HCT116 (cell line): Measurements from ENCODE around the gene PTPRCAP. TPM values are rescaled to one million over a fixed set of nuclear protein-coding genes. Genes with fewer than 3 reads are reported as not detected.

Source experiments
- ATAC-seq: fragments of 200-7000 bp; cut with Tn5 transposase; 2 replicates; pipeline ENCODE4 v1.9.1; 2020; ENCODE audit warnings: mild to moderate bottlenecking, moderate library complexity
- BruUV-seq: library from RNA; stranded (reverse); fragments of 400-500 nt; replicated peaks from 2 replicates; lab custom pipeline; 2021; lab: Mats Ljungman, UMichigan
- CTCF ChIA-PET: fragments of 300-600 bp; sonication (Branson Sonifier 250); formaldehyde crosslinking; loops from one replicate; lab custom pipeline; 2021; ENCODE audit warnings: antibody characterized with exemption; lab: Charles Lee
- POLR2A ChIA-PET: fragments of 300-600, 350-600 bp; sonication (Branson Sonifier 250); formaldehyde crosslinking; loops from one replicate; lab custom pipeline; 2021; ENCODE audit warnings: antibody characterized with exemption; lab: Charles Lee
- RAD21 ChIA-PET, 2 experiments: fragments of 300-600 bp; sonication (Branson Sonifier 250); formaldehyde crosslinking; loops; one replicate each; lab custom pipeline; 2023; ENCODE audit warnings: low total read pairs in 2 of 2; ENCODE audit not compliant: uncharacterized antibody in 2 of 2, unreplicated experiment in 2 of 2, low non-redundant PET in 1 of 2; lab: Charles Lee
- DNase-seq: peaks from one replicate; pipeline ENCODE4 v3.0.0-alpha.2; 2010; ENCODE audit warnings: low read depth, low spot score
- H2AFZ ChIP-seq: fragments of 200-600 bp; shearing (Covaris generic), sonication (generic); 2 replicates; pipeline ENCODE4 v1.6.1; 2017; ENCODE audit warnings: low read depth, mixed run types, mixed read lengths, antibody characterized with exemption, low read length; ENCODE audit not compliant: poor library complexity, severe bottlenecking
- H3K27ac ChIP-seq: 2 replicates; pipeline ENCODE4 v1.5.1; 2012; ENCODE audit warnings: low read depth, low read length
- H3K27me3 ChIP-seq: fragments of 200-600 bp; sonication (generic); 2 replicates; pipeline ENCODE4 v1.6.1; 2016; ENCODE audit warnings: mixed run types, low read length, mixed read lengths; ENCODE audit not compliant: insufficient read depth
- H3K36me3 ChIP-seq, 2 experiments: fragments of 200-500 bp in 1 of 2; fragments of 200-600 bp in 1 of 2; sonication (Bioruptor generic) in 1 of 2; sonication (generic) in 1 of 2; 2 replicates each; pipeline versions ENCODE4 v1.5.1 to v1.6.1; 2014 to 2016; ENCODE audit warnings: low read length in 2 of 2, inconsistent platforms in 1 of 2, mixed read lengths in 1 of 2, mixed run types in 1 of 2; ENCODE audit not compliant: insufficient read depth in 2 of 2, control insufficient read depth in 1 of 2
- H3K4me1 ChIP-seq, 2 experiments: fragments of 200-600 bp in 1 of 2; sonication (generic) in 1 of 2; 2 replicates each; pipeline versions ENCODE4 v1.5.1 to v1.6.1; 2012 to 2017; ENCODE audit warnings: low read length in 2 of 2, inconsistent platforms in 1 of 2, mild to moderate bottlenecking in 1 of 2, mixed read lengths in 1 of 2, mixed run types in 1 of 2, moderate library complexity in 1 of 2; ENCODE audit not compliant: insufficient read depth in 2 of 2, control insufficient read depth in 1 of 2
- H3K4me2 ChIP-seq: fragments of 200-600 bp; sonication (generic); 2 replicates; pipeline ENCODE4 v1.6.1; 2017; ENCODE audit warnings: mixed run types, low read length, mixed read lengths
- H3K4me3 ChIP-seq, 2 experiments: fragments of 200-600 bp in 1 of 2; sonication (generic) in 1 of 2; replicated peaks in 1 of 2; 2 replicates each; pipeline ENCODE4 v1.5.1; 2011 to 2016; ENCODE audit warnings: low read length in 2 of 2, control low read depth in 1 of 2, low read depth in 1 of 2, mild to moderate bottlenecking in 1 of 2, mixed read lengths in 1 of 2, mixed run types in 1 of 2
- H3K79me2 ChIP-seq: fragments of 200-600 bp; sonication (generic); 2 replicates; pipeline ENCODE4 v1.6.1; 2017; ENCODE audit warnings: mild to moderate bottlenecking, mixed run types, low read length, moderate library complexity, mixed read lengths; ENCODE audit not compliant: insufficient read depth
- H3K9ac ChIP-seq: fragments of 200-600 bp; sonication (generic); 2 replicates; pipeline ENCODE4 v1.6.1; 2016; ENCODE audit warnings: low read length, mixed read lengths
- H3K9me2 ChIP-seq: fragments of 200-600 bp; sonication (generic), shearing (Covaris generic); 2 replicates; pipeline ENCODE4 v1.6.1; 2017; ENCODE audit warnings: mixed run types, mild to moderate bottlenecking, moderate library complexity; ENCODE audit not compliant: insufficient read depth
- H3K9me3 ChIP-seq, 2 experiments: fragments of 200-500 bp in 1 of 2; fragments of 200-600 bp in 1 of 2; sonication (Bioruptor generic) in 1 of 2; sonication (generic) in 1 of 2; 2 replicates each; pipeline ENCODE4 v1.6.1; 2014 to 2017; ENCODE audit warnings: low read length in 2 of 2, mixed read lengths in 2 of 2, inconsistent platforms in 1 of 2, low read depth in 1 of 2, mild to moderate bottlenecking in 1 of 2, mixed run types in 1 of 2, moderate library complexity in 1 of 2; ENCODE audit not compliant: control insufficient read depth in 1 of 2, insufficient read depth in 1 of 2
- H4K20me1 ChIP-seq: fragments of 200-600 bp; sonication (generic), shearing (Covaris generic); 2 replicates; pipeline ENCODE4 v1.6.1; 2017; ENCODE audit warnings: mixed run types, mild to moderate bottlenecking, moderate library complexity; ENCODE audit not compliant: insufficient read depth
- ATF3 ChIP-seq: IDR thresholded peaks from 2 replicates; pipeline ENCODE4 v1.6.1; 2012
- MAX ChIP-seq: IDR thresholded peaks from 2 replicates; pipeline ENCODE4 v1.6.1; 2012
- POLR2A ChIP-seq: IDR thresholded peaks from 2 replicates; pipeline ENCODE4 v1.7.0; 2011; ENCODE audit warnings: borderline replicate concordance; ENCODE audit not compliant: insufficient read depth, insufficient read length; ENCODE audit errors: extremely low read depth
- REST ChIP-seq: IDR thresholded peaks from 2 replicates; pipeline ENCODE4 v1.6.1; 2012; ENCODE audit warnings: low read depth
- SP1 ChIP-seq: IDR thresholded peaks from 2 replicates; pipeline ENCODE4 v1.6.1; 2012; ENCODE audit warnings: low read depth
- TCF7L2 ChIP-seq: IDR thresholded peaks from 2 replicates; pipeline ENCODE4 v1.7.0; 2011; ENCODE audit warnings: borderline replicate concordance, inconsistent platforms; ENCODE audit not compliant: insufficient read depth, insufficient read length; ENCODE audit errors: extremely low read depth
- YY1 ChIP-seq: IDR thresholded peaks from 2 replicates; pipeline ENCODE4 v1.6.1; 2011; ENCODE audit warnings: low read length, low read depth, moderate library complexity, mild to moderate bottlenecking; ENCODE audit not compliant: insufficient replicate concordance; ENCODE audit errors: extremely low read depth
- ZBTB33 ChIP-seq: IDR thresholded peaks from 2 replicates; pipeline ENCODE4 v1.6.1; 2011; ENCODE audit warnings: mild to moderate bottlenecking, low read length, moderate library complexity; ENCODE audit not compliant: insufficient replicate concordance; ENCODE audit errors: extremely low read depth
- ZNF274 ChIP-seq: fragments of 200-500 bp; sonication (Bioruptor generic); IDR thresholded peaks from 2 replicates; pipeline ENCODE4 v1.6.1; 2014; ENCODE audit warnings: mild to moderate bottlenecking, low read depth, low read length, inconsistent platforms
- intact Hi-C: fragments of 100-400 bp; cut with micrococcal nuclease; formaldehyde crosslinking; loops from 2 replicates; pipeline ENCODE4 v1.10.0; 2022
- total RNA-seq: library from RNA; stranded (reverse); gene quantifications from one replicate; pipeline ENCODE4 v1.2.1, GENCODE V29; 2021; ENCODE audit not compliant: unreplicated experiment

The PTPRCAP gene
- total RNA-seq, 1 experiment from 2014 or later = 1.4 TPM

GRCh38 chr11:67409261-67409666, 28.2 kb downstream of the PTPRCAP start:
- POLR2A ChIA-PET = no interaction called here
- BruUV-seq = no TSS peak

More at GRCh38 chr11:67409261-67409666, 28.2 kb downstream of the PTPRCAP start:
- H3K79me2 ChIP-seq = no peaks in the 10 kb centered on the region
- no peak overlapping the region for H3K27ac ChIP-seq
- H2AFZ ChIP-seq = no peak overlapping the region
- H3K4me1 ChIP-seq = peaks cover 0 to 6% of the 10 kb centered on the region in 2 experiments; a peak in 2 of 4 replicates
- H3K9ac ChIP-seq = no peak overlapping the region
- H4K20me1 ChIP-seq = no peaks in the 10 kb centered on the region
- H3K9me2 ChIP-seq = no peaks in the 10 kb centered on the region
- CTCF ChIA-PET = no interaction called here
- no peak for DNase-seq
- no peak for ATAC-seq
- no peak overlapping the region for H3K4me2 ChIP-seq
- H3K4me3 ChIP-seq = no peak overlapping the region
- intact Hi-C loops = no loop called here
- RAD21 ChIA-PET = no interaction called here
- TF ChIP-seq MAX = no peak
- no peak for TF ChIP-seq ATF3
- no peak for TF ChIP-seq POLR2A
- no peak for TF ChIP-seq SP1
- TF ChIP-seq TCF7L2 = no peak
- TF ChIP-seq REST = no peak
- TF ChIP-seq ZBTB33 = no peak
- TF ChIP-seq YY1 = no peak
- TF ChIP-seq ZNF274 = no peak
- no peaks in the 10 kb centered on the region for H3K9me3 ChIP-seq
- no peaks in the 10 kb centered on the region for H3K27me3 ChIP-seq
- no peaks in the 10 kb centered on the region for H3K36me3 ChIP-seq
